HL-60 (cell line): ENCODE results near the gene CLDN1.

Experiments
- CTCF ChIP-seq: IDR thresholded peaks from one replicate; pipeline ENCODE4 v1.5.1; 2011; ENCODE audit warnings: low read length, control low read depth, inconsistent platforms; ENCODE audit not compliant: insufficient read depth
- GABPA ChIP-seq: IDR thresholded peaks from 2 replicates; pipeline ENCODE4 v1.6.1; 2012; ENCODE audit warnings: low read depth
- POLR2AphosphoS5 ChIP-seq: IDR thresholded peaks from 2 replicates; pipeline ENCODE4 v1.6.1; 2012; ENCODE audit warnings: low read depth
- REST ChIP-seq: IDR thresholded peaks from 2 replicates; pipeline ENCODE4 v1.6.1; 2012; ENCODE audit warnings: low read depth; ENCODE audit not compliant: insufficient replicate concordance
- SPI1 ChIP-seq: IDR thresholded peaks from 2 replicates; pipeline ENCODE4 v1.6.1; 2012; ENCODE audit warnings: low read depth, mild to moderate bottlenecking, borderline replicate concordance

- TF ChIP-seq CTCF (no peak), POLR2AphosphoS5 (no peak), REST (no peak), GABPA (no peak), SPI1 (no peak)
Measured at GRCh38 chr3:190265126-190265525, 57.1 kb downstream of the CLDN1 start.
